HK-2 (cell line): Measurements from ENCODE around the gene TSR3.

ENCODE experiments used
- DNase-seq: peaks from one replicate; pipeline ENCODE4 v3.0.0-alpha.2; 2018; ENCODE audit not compliant: unreplicated experiment

TSR3 gene

DNA sequence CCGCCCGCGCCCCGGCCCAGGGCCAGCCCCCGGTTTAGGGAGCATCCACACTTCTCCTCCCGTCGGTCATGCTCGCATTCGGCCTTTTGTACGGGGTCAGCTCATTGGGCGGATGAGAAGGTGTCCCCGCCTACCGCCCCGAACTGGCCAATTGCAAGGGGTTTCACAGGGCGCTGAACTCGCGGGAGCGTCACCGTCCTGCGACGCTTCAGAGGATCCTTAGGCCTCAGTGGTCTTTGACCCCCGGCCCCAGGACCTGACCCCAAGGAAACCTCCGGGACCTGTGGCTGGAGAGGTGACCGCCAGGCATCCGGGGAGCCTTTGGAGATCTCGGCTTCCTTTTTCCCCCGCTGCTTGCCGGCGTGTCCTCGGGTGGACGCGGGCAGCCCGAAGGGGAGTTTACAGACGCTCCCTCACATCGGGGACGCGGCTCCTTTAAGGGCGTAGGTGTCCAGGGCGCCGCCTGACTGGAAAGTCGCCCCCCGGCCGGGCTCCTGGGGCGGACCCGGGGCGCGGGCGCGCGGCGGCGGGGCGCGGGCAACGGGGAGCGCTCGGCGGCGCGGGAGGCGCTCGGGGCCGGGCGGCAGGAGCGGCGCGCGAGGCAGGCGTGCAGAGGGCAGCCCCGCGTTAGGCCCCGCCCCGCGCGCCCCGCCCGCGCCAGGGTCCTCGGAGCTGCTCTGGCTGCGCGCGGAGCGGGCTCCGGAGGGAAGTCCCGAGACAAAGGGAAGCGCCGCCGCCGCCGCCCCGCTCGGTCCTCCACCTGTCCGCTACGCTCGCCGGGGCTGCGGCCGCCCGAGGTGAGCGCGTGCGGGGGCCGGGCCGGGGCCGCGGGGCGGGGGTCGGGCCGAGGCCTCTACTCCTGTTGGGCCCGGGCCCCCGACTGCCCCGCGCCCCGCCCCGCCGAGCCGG lies 42.4 kb downstream of the TSR3 start, which contains the start of gene UBE2I:
Gene UBE2I (plus strand): TSS at position 660 of the 909 bp plus-strand sequence. CDS start 4,395 bp downstream, outside the sequence.
- peak; percentile 96 for DNase-seq

DNA sequence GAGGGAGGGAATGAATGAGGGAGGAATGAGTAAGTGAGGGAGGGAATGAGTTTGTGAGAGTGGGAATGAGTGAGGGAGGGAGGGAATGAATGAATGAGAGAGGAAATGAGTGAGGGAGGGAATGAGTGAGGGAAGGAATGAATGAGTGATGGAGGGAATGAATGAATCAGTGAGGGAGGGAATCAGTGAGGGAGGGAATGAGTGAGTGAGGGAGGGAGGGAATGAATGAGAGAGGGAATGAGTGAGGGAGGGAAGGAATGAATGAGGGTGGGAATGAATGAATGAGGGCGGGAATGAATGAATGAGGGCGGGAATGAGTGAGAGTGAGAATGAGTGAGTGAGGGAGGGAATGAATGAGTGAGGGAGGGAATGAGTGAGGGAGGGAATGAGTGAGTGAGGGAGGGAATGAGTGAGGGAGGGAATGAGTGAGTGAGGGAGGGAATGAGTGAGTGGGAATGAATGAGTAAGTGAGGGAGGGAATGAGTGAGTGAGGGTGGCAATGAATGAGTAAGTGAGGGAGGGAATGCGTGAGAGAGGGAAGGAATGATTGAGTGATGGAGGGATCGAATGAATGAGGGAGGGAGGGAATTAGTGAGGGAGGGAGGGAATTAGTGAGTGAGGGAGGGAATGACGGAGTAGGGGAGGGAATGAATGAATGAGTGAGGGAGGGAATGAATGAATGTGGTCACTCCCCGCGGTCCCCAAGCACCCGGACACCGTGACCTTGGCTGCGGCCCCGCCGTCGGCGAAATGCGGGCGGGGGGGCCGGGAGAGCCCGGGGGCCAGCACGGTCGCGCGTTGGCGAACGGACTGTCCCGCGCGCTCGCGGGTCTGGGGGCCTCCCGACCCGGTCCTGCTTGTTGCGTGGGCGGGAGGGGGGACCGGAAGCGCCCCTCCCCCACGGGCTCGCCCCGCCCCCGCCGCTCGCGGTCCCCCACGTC lies 43.4 kb downstream of the TSR3 start:
- DNase-seq: no peak

DNA sequence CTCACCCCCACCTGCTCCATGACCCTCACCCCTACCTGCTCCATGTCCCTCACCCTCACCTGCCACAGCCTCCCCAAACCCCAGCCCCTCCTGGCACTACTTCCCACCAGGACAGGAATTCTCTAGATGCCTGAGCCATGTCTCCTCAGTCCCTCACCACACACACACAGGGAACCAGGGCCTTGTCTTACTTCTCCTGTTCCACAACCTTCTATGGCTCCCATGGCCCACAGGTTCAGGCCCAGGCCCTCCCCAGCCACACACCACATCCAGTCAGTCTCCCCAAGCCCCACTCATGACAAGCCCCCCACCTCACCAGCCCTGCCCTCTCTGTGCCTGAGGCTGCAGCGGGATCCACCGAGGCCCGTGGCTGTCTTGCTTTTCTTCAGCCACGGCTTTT lies 45.3 kb downstream of the TSR3 start:
- no peak for DNase-seq

DNA sequence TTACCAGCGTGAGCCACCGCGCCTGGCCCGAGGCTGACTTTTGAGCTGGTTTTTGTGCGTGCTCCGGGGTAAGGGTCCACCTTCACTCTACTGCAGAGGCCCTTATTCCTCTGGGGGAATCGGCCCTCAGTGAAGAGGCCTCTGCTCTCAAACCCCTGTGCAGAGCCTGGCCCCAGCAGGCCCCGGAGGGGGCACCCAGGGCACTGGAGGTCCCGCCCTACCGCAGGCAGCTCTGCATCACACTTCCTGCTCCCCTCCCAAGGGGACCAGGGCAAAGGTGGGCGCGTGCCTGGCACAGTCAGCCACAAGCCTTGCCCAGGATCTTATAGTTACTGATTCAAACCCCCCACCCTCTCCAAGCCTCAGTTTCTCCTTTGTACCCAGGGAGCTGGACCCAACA lies 45.9 kb downstream of the TSR3 start:
- DNase-seq: no peak

DNA sequence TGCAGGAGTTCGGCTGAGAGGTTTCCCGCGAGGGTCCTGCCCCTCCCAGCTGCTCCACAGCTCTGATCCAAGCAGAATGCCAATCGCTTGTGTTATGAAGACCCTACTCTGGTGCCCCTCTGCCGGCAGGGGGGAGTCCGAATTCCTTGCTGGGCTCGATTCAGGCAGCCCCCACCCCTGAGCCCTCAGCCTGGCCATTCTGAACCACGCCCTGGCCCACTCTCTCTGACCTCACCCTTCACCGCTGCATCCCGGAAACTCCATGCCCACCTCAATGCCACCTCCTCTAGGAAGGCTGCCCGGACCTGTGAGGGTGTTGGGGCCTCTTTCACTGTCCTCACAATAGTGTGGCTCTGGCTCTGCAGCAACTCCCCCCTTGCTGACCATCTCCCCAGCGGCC lies 50.1 kb downstream of the TSR3 start:
- no peak for DNase-seq

DNA sequence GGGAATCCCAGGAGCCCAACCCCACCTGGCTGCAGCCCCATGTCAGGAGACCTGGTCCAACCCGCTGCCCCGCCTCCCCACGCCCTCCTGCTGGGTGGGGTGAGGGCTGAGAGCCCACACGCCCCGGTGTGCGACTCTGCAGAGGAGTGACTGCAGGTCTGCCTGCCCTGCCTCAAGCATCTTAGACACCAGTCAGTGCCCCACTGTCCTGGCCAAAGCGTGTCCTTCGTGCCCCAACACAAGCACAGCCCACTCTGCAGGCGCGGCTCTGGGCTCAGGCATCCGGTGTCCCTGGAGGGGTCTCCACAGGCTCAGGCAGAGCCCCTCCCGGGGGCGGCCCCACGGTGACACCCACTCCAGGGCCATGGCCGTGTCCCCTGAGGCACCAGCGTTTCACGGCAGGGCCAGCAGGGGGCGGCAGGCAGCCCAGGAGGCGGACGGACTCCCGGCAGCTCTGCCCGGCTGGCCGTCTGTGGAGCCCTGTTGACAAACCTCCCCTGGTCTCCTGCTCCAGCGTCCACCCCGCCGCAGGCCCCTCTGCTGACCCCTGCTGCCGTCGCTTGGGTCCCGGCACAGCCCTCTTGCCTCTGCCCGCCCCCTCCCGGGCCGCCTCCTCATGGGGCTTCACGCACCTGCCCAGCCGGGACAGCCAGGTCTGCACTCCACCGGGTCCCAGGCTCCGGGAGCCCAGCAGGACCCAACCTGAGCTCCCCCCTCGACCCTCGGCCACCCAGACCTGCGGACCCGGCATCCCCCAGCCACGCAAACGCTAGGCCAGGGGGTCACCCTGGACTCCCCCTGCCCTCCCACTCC lies 50.8 kb downstream of the TSR3 start:
- DNase-seq: no peak

DNA sequence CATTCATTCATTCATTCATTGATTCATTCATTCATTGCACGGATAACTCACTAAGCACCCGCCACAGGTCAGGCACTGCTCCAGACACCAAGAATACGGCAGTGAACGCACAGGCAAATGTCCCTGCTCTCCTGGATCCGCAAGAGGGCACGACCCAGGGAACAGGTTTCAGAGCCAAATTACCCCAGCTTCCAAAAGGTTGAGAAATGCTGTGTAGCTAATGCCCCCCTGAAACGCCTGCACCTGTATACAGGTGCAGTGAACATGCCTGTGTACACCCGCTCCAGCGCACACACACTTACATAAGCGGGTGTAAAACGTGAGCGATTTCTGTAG lies 51.8 kb downstream of the TSR3 start:
- no peak for DNase-seq
